Neutrophil (primary cell): Measurements from ENCODE around the gene BCAS3.

Experiments
- H3K27ac ChIP-seq: fragments of 200-600 bp; sonication (generic); 2 replicates; pipeline ENCODE4 v1.5.1; 2016; ENCODE audit warnings: mild to moderate bottlenecking, moderate library complexity
- H3K27me3 ChIP-seq: fragments of 200-600 bp; sonication (generic); 2 replicates; pipeline ENCODE4 v1.6.0; 2016; ENCODE audit warnings: mild to moderate bottlenecking
- H3K36me3 ChIP-seq: fragments of 200-600 bp; sonication (generic); 2 replicates; pipeline ENCODE4 v1.5.1; 2017
- H3K4me1 ChIP-seq, 2 experiments: fragments of 200-600 bp in 1 of 2; sonication (generic) in 1 of 2; 1 replicate in 1 of 2; 2 replicates in 1 of 2; pipeline versions ENCODE4 v1.5.1 to v1.6.1; 2013 to 2016; ENCODE audit warnings: low read depth in 1 of 2, low read length in 1 of 2, mild to moderate bottlenecking in 1 of 2, moderate library complexity in 1 of 2; ENCODE audit not compliant: control insufficient read depth in 1 of 2, insufficient read depth in 1 of 2
- H3K4me3 ChIP-seq, 2 experiments: fragments of 200-600 bp in 1 of 2; sonication (generic) in 1 of 2; 1 replicate in 1 of 2; 2 replicates in 1 of 2; pipeline ENCODE4 v1.5.1; 2013 to 2016; ENCODE audit warnings: low read depth in 1 of 2, low read length in 1 of 2, mild to moderate bottlenecking in 1 of 2, moderate library complexity in 1 of 2
- H3K9me3 ChIP-seq: fragments of 200-600 bp; sonication (generic); 2 replicates; pipeline ENCODE4 v1.5.1; 2016
- TF ChIP-seq, protein P1 (sequence below): fragments of 200-600 bp; sonication (generic); IDR thresholded peaks from 2 replicates; pipeline ENCODE4 v1.5.1; 2016; ENCODE audit warnings: antibody characterized with exemption

BCAS3 gene

DNA sequence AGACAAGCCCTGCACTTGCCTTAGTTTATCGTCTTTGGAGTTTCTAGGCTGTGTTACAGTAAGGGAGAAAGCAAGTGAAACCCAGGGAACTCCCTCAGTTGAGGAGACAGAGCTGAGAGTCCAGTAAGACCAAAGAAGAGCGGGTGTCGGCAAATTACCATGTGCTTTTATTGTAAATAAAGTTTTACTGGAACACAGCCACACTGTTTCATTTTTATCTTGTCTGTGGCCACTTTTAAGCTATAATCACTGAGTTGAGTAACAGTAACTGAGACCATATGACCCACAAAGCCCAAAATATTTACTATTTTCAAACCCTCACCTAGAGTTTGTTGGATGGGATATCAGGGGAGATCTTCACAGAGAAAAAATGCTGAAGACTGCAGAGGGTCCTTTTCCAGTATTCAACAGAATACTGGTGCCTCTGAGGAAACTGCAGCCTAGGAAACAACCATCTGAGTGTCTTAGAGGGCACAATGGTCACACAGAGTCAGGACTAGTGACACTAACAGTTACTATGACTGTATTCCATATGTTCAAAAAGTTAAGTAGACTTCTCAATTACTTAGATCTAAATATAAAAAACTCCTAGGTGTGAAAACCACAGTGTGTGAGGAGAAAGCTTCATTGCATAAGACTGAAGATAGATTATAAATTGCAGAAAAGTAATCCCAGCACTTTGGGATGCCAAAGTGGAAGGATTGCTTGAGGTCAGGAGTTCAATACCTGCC, 370.9 kb downstream of the BCAS3 start:
- Histone ChIP-seq H3K27ac (no peak overlapping the region), H3K9me3 (no peaks in the 10 kb centered on the region), H3K27me3 (no peaks in the 10 kb centered on the region), H3K4me3 (no peak overlapping the region), H3K4me1 (no peaks in the 10 kb centered on the region), H3K36me3 (no peaks in the 10 kb centered on the region)
- TF ChIP-seq, protein P1, sequence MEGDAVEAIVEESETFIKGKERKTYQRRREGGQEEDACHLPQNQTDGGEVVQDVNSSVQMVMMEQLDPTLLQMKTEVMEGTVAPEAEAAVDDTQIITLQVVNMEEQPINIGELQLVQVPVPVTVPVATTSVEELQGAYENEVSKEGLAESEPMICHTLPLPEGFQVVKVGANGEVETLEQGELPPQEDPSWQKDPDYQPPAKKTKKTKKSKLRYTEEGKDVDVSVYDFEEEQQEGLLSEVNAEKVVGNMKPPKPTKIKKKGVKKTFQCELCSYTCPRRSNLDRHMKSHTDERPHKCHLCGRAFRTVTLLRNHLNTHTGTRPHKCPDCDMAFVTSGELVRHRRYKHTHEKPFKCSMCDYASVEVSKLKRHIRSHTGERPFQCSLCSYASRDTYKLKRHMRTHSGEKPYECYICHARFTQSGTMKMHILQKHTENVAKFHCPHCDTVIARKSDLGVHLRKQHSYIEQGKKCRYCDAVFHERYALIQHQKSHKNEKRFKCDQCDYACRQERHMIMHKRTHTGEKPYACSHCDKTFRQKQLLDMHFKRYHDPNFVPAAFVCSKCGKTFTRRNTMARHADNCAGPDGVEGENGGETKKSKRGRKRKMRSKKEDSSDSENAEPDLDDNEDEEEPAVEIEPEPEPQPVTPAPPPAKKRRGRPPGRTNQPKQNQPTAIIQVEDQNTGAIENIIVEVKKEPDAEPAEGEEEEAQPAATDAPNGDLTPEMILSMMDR: no peak

DNA sequence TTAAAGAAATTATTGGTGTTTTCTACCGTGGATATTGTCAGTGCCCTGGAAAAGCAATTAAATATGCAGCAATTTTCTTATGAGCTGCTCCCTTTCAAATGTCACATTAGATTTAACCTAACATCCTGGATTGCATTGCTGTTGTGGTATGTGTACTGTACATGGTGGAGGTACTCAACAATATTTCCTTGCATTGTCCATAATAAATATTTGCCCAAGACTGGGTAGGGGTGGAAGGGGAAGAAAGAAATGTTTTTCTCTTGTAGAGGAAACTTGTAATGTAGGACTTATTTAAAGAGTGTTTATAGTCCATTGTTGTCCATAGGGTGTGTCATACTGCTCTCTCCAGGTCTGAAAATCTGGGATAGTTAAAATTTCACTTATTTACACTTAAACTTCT, 375.8 kb downstream of the BCAS3 start:
- no peaks in the 10 kb centered on the region for H3K9me3 ChIP-seq

DNA sequence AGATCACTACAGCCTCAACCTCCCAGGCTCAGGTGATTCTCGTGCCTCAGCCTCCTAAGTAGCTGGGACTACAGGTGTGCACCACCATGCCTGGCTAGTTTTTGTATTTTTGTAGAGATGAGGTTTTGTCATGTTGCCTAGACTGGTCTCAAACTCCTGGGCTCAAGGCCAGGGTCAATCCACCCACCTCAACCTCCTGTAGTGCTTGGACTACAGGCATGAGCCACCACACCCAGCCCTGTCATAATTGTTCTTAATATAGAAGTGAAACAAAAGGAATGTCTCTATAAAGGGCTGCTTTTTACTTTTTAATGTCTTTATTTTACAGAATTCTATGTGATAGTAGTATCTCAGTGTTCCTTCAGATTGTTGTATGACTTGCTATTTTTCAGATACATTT, 376.8 kb downstream of the BCAS3 start:
- no peaks in the 10 kb centered on the region for H3K9me3 ChIP-seq
- H3K4me3 ChIP-seq: no peak overlapping the region
- no peaks in the 10 kb centered on the region for H3K27me3 ChIP-seq
- TF ChIP-seq, protein P1: no peak
- no peak overlapping the region for H3K27ac ChIP-seq
- no peaks in the 10 kb centered on the region for H3K4me1 ChIP-seq
- no peaks in the 10 kb centered on the region for H3K36me3 ChIP-seq

More for the DNA sequence above, 375.8 kb downstream of the BCAS3 start:
- H3K4me1 ChIP-seq: no peaks in the 10 kb centered on the region
- H3K4me3 ChIP-seq: no peak overlapping the region
- H3K27ac ChIP-seq: no peak overlapping the region
- no peaks in the 10 kb centered on the region for H3K27me3 ChIP-seq
- H3K36me3 ChIP-seq: no peaks in the 10 kb centered on the region
- TF ChIP-seq, protein P1: no peak

DNA sequence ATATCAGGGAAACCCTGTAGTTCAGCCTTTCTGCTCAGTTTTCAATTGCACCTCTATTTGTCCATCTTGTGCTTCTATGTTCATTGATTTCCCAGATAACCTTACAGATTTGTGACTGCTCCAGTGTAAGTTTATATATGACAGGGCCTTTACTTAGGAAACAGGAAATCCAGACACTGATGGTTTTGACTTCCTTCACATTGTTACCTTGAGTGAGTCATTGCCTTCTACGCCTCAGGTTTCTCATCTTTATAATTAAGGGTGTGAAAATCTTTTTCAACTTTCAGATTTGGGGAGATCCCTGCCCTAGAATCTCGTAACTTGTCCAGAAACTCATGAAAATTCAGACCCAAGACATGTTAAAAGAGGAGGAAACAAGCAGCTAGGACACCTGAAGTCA, 379.6 kb downstream of the BCAS3 start:
- no peaks in the 10 kb centered on the region for H3K4me1 ChIP-seq
- H3K36me3 ChIP-seq: no peaks in the 10 kb centered on the region
- TF ChIP-seq, protein P1: no peak
- H3K4me3 ChIP-seq: no peak overlapping the region
- H3K27ac ChIP-seq: no peak overlapping the region
- no peaks in the 10 kb centered on the region for H3K9me3 ChIP-seq
- no peaks in the 10 kb centered on the region for H3K27me3 ChIP-seq

DNA sequence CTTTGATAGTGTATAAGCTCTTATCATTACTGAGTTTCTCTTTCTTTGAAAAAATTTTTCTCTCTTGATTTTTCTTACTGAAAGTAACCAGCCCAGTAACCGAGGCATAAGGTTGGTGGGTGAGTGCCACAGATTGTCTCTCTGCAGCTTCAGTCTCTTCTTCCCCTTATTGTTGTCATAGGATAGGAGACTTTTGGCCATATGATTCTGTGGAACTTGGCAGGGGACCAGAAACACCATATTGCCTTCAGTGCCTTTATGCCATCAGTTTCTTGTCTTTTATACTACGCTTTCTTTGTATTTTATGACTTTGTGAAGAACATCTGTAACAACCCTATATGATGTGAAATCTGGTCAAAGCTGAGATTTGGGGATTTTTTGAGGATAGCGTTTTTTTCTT, 380.4 kb downstream of the BCAS3 start:
- Histone ChIP-seq H3K36me3 (no peaks in the 10 kb centered on the region), H3K4me1 (no peaks in the 10 kb centered on the region), H3K4me3 (no peak overlapping the region), H3K9me3 (no peaks in the 10 kb centered on the region), H3K27me3 (no peaks in the 10 kb centered on the region), H3K27ac (no peak overlapping the region)
- TF ChIP-seq, protein P1: no peak
